BE2C (cell line): ENCODE measurements around the gene FCRLA. TPM values are rescaled to one million over a fixed set of nuclear protein-coding genes. Genes with fewer than 3 reads are reported as not detected.
"Not testable (repeated sequence)": the region's sequence is repeated elsewhere in the genome, so short reads cannot be mapped to it uniquely, and the experiment has no call there.

ENCODE experiments used
- DNase-seq: peaks from one replicate; pipeline ENCODE4 v3.0.0-alpha.2; 2020
- H3K27me3 ChIP-seq: fragments of 250-450 bp; sonication (Bioruptor Pico); 2 replicates; pipeline ENCODE4 v1.5.1; 2020; ENCODE audit warnings: mild to moderate bottlenecking
- H3K36me3 ChIP-seq: fragments of 250-450 bp; sonication (Bioruptor Pico); 2 replicates; pipeline ENCODE4 v1.5.1; 2020; ENCODE audit warnings: mild to moderate bottlenecking
- H3K4me1 ChIP-seq: fragments of 250-450 bp; sonication (Bioruptor Pico); 2 replicates; pipeline ENCODE4 v1.5.1; 2020
- H3K4me3 ChIP-seq: 2 replicates; pipeline ENCODE4 v1.5.1; 2011; ENCODE audit warnings: low read depth, low read length
- H3K9me3 ChIP-seq: fragments of 250-450 bp; sonication (Bioruptor Pico); 2 replicates; pipeline ENCODE4 v1.5.1; 2020
- polyA plus RNA-seq: library from polyadenylated mRNA; unstranded; fragments of >200 nt; gene quantifications from one replicate; pipeline ENCODE4 v1.2.1, GENCODE V29; 2012; ENCODE audit warnings: low read depth, missing spikeins; ENCODE audit not compliant: insufficient read length, insufficient read depth
- TF ChIP-seq, protein P1 (sequence below): IDR thresholded peaks from 2 replicates; pipeline ENCODE4 v1.5.1; 2012; ENCODE audit warnings: mild to moderate bottlenecking, low read depth, low read length

The FCRLA gene, protein sequence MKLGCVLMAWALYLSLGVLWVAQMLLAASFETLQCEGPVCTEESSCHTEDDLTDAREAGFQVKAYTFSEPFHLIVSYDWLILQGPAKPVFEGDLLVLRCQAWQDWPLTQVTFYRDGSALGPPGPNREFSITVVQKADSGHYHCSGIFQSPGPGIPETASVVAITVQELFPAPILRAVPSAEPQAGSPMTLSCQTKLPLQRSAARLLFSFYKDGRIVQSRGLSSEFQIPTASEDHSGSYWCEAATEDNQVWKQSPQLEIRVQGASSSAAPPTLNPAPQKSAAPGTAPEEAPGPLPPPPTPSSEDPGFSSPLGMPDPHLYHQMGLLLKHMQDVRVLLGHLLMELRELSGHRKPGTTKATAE
- 0.69 TPM for polyA plus RNA-seq

DNA sequence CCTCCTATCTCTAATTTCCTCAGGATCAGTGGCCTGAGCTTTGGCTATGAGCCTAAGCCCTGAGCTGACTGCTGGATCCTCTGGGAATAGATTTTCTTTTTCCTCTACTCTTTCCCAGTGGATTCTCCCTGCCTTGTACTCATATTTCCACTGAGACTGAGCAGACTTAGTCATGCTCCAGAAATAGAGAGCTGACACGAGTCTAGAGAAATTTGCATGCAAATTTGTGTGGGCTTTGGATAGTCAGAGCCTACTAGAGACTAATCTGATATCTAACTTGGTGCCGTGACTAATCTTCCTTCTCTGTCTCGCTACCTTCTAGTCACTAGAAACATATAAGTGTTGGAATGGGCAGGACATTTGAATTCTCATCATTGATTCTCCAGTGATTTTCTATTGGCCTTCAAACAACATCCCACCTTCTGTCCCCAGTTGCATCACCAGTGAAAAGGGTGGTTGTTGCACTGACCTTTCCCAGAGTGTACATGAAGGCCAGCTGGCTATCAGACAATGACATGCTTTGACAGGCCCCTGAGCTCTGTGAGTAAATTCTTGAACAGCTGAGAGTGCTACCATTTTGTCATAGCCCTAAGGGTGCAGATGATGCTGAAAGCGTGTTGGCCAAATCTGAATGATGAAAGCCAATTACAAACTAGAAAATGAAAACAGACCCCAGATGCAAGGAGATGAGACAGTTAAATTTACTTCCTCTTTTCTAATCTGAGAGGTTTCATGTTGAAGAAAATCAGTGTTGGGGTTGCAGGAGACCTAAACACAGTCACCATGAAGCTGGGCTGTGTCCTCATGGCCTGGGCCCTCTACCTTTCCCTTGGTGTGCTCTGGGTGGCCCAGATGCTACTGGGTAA is at the start of gene FCRLA:
Gene FCRLA, plus strand, starts transcription at position 748 of the 866 bp plus-strand sequence. Its CDS starts 36 bp downstream, at position 784.
- Histone ChIP-seq H3K9me3 (no peaks in the 10 kb centered on the region), H3K36me3 (no peaks in the 10 kb centered on the region), H3K27me3 (peaks cover 3% of the 10 kb centered on the region), H3K4me1 (no peaks in the 10 kb centered on the region), H3K4me3 (no peak within 1 kb of the TSS)
- no peak for DNase-seq
- TF ChIP-seq, protein P1, sequence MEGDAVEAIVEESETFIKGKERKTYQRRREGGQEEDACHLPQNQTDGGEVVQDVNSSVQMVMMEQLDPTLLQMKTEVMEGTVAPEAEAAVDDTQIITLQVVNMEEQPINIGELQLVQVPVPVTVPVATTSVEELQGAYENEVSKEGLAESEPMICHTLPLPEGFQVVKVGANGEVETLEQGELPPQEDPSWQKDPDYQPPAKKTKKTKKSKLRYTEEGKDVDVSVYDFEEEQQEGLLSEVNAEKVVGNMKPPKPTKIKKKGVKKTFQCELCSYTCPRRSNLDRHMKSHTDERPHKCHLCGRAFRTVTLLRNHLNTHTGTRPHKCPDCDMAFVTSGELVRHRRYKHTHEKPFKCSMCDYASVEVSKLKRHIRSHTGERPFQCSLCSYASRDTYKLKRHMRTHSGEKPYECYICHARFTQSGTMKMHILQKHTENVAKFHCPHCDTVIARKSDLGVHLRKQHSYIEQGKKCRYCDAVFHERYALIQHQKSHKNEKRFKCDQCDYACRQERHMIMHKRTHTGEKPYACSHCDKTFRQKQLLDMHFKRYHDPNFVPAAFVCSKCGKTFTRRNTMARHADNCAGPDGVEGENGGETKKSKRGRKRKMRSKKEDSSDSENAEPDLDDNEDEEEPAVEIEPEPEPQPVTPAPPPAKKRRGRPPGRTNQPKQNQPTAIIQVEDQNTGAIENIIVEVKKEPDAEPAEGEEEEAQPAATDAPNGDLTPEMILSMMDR: no peak

DNA sequence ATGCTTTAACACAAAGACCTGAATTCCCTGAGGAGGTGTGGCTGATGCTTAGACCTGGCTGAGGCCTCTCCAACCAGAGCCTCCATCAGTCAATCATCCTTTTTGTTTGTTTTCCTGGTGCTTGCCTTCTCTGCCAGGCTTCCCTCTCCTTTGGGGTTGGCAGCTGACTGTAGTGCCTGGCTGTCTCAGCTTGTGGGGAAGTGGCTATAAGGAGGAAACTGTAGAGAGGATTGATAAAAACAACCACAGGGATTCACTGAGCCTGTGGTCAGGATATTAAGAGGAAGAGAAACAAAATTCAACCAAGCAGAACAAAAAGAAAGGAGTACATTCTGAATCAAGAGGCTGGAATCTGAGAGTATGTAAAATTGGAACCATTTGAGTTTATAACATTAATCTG is 48.5 kb upstream of the FCRLA start:
- H3K36me3 ChIP-seq, DNase-seq, H3K4me1 ChIP-seq, H3K4me3 ChIP-seq, H3K27me3 ChIP-seq, H3K9me3 ChIP-seq: not testable (repeated sequence)

DNA sequence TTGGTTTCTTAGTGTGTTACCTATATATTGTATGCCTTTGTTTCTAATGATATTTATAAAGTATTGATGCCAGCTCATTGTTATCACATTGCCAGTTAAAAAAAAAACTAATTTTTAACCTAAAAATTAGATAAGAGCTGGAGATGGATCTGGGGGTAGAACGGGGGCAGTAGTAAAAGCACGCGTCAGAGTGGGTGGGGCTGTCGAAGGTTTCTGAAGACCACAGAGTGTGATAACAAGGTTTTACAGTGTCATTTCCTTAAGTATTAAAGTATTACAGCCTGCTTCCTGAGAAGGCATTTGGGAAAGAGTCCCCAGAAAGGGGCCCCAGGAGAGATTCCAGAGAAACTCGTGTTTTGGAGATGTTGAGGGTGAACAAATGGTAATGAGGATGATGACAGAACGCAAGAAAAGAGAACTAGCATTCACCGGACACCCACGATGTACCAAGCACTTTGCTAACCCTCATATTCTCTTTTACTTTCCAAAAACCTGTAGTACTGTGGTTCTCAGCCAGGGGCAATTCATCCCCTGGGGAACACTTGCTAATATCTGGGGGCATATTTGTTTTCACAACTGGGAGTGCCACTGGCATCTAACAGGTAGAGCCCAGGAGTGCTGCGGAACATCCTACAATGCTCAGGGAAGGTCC is 45.2 kb upstream of the FCRLA start:
- not testable (repeated sequence) for H3K9me3 ChIP-seq, H3K4me1 ChIP-seq, H3K4me3 ChIP-seq, H3K27me3 ChIP-seq, DNase-seq, H3K36me3 ChIP-seq

DNA sequence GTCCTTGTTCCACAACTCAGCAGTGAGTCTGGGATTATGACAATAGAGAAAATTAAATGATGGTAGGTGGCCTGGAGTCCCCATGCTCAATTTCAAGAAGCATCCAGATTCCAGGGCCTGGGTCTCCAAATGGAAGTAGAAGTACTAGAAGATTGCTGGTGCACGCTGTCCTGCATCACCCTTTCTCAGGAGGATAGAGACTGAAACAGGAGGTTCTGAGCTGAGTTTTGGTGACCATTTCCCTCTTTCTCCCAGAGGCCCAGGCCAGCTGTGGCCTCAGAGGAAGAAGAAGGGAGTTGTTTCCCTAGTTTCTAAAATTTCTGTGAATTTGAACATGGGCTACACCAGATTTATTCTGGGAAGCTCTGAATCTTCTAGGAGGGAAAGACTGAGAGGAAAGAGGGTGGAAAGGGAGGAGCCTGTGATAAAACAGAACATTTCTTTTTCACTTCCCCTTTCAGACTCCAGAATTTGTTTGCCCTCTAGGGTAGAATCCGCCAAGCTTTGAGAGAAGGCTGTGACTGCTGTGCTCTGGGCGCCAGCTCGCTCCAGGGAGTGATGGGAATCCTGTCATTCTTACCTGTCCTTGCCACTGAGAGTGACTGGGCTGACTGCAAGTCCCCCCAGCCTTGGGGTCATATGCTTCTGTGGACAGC is 44.2 kb upstream of the FCRLA start, which contains the start of gene FCGR2B:
Gene FCGR2B, plus strand, starts transcription at position 460 of the 656 bp plus-strand sequence. Its CDS starts 99 bp downstream, at position 559.
- not testable (repeated sequence) for H3K4me1 ChIP-seq, H3K9me3 ChIP-seq, H3K36me3 ChIP-seq, DNase-seq, H3K4me3 ChIP-seq, H3K27me3 ChIP-seq

DNA sequence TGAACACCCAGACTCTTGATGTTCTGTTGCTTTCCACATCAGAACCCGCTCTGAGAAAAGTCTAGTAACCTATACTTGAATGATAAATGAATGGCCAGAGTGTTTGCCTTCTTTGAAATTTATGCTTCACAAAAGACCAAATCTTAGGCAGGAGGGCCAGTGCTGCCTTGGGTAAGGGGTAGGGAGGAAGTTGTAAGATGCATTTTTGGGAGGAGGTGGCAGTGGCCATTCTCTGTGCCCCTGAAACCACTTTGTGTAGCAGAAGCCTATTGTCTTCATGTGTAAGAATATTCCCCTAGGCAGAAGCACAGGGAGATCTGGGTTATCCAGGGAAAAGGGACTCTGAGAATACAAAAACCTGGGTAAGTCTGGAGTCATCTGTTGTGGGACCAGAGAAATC is 43.5 kb upstream of the FCRLA start:
- not testable (repeated sequence) for H3K4me3 ChIP-seq, H3K27me3 ChIP-seq, H3K36me3 ChIP-seq, H3K4me1 ChIP-seq, H3K9me3 ChIP-seq, DNase-seq

DNA sequence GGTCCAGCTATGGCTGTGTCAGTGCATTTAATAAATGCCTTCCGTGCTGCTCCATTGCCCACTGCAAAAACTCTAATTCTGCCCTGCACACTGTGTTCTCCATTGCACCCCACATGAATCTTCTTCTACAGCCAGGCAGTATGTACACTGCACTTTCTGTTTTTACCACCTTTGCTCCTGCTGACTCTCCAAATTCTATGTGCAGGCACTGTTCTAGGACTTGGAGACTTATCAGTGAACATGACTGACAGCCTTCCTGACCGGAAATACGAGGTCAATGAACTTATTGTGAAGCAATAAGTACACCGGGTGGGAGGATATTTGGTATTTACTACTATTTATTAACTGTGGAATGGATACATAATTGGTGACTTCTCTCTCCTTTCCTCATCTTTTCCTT is 42.3 kb upstream of the FCRLA start:
- H3K4me3 ChIP-seq, H3K27me3 ChIP-seq, DNase-seq, H3K9me3 ChIP-seq, H3K36me3 ChIP-seq, H3K4me1 ChIP-seq: not testable (repeated sequence)

DNA sequence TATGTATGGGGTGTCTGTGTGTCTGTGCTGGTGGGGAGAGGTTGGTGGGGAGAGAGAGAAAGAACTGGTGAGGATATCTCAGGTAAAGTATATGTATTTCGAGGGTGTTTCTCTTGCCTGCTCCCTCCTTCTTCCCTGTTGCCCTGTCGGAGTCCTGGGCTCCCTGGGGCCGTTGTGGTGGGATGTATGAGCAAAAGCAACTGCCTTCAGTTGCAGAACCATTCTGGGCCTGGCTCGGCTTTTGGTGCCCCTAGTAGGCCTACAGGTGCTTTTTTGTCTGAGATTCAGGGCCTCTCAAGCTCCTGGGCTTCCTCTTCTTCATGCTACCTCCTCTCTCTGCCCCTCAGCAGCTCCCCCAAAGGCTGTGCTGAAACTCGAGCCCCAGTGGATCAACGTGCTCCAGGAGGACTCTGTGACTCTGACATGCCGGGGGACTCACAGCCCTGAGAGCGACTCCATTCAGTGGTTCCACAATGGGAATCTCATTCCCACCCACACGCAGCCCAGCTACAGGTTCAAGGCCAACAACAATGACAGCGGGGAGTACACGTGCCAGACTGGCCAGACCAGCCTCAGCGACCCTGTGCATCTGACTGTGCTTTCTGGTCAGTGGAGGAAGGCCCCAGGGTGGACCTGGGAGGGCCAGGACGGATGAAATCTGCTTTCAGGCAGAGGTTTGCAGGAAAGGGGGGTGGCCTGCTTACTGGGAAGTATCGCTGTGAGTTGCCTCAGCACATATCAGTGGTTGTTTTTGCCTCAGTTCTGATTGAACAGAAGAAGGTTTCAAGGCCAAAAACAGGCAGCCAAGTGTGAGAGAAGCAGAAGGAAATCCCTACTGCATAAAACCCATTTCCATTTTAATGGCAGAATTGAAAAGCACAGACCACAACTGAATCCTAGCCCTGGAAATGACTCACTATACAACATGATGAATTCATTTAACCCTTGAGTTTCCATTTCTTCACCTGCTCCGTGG is 35.7 kb upstream of the FCRLA start:
- not testable (repeated sequence) for H3K27me3 ChIP-seq, DNase-seq, H3K36me3 ChIP-seq, H3K4me3 ChIP-seq, H3K9me3 ChIP-seq, H3K4me1 ChIP-seq

DNA sequence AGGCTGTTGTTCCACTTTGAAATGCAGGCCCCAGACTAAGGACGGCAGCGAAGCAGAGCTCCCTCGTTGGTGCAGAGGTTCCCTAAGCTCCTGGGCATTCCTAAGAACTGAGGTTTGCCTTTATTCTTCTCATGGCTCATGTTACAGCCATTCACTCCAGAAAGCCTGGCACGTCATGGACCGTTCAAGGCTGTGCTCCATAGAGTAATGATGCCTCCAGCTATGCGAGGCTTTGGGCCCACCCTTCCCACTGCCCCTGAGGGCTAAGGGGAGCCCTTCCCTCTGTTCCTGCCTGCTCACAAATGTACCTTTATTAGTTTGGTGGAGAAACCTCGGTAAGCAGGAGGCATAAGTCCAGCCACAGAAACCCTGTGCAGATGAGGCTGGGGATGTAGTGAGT is 33.6 kb upstream of the FCRLA start:
- DNase-seq, H3K9me3 ChIP-seq, H3K36me3 ChIP-seq, H3K27me3 ChIP-seq, H3K4me1 ChIP-seq, H3K4me3 ChIP-seq: not testable (repeated sequence)

DNA sequence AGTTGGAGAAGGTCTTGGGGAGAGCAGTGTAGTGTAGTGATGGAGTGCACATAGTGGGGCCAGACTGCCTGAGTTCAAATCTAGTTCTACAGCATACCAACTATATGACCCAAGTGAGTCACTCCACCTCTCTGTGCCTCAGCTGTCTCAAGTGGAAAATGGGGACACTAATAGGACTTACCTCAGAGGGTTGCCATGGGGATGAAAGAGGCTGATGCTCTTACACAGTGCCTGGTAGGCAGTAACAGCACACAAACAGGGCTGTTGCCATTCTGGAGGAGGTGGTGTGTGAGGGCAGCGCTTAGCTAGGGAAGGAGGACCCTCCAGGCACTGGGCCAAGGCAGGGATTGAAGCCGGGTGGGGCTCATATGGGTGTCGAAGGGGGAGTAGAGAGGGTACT is 32.6 kb upstream of the FCRLA start:
- H3K4me1 ChIP-seq, H3K27me3 ChIP-seq, H3K4me3 ChIP-seq, H3K36me3 ChIP-seq, DNase-seq, H3K9me3 ChIP-seq: not testable (repeated sequence)

DNA sequence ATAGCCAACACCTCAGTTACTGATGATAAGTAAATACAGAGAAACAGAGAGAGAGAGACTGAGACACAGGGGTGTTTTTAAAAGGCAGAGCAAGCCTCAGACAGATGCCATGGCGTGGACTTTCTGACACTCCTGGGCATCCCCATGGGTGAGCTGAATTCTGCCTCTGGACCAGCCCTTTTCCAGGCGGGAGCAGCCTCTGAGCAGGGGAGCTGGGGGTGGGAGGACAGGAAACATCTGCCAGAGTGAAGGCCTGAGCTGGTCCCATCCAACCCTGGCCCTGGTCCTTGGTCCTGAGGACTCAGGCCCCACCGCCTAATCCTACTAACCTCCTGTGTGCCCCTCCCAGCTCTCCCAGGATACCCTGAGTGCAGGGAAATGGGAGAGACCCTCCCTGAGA is 32.1 kb upstream of the FCRLA start:
- not testable (repeated sequence) for H3K27me3 ChIP-seq, H3K9me3 ChIP-seq, H3K4me1 ChIP-seq, H3K36me3 ChIP-seq, DNase-seq, H3K4me3 ChIP-seq
